ENCODE data around the gene BAZ2A. TPM values are rescaled to one million over a fixed set of nuclear protein-coding genes. Genes with fewer than 3 reads are reported as not detected.

The BAZ2A gene
- total RNA-seq, 2 donors from 2014 or later = 38.6 to 42.7 TPM

GRCh38 chr12:56634242-56634836, 4.2 kb upstream of the BAZ2A start:
- TF ChIP-seq, protein P1, sequence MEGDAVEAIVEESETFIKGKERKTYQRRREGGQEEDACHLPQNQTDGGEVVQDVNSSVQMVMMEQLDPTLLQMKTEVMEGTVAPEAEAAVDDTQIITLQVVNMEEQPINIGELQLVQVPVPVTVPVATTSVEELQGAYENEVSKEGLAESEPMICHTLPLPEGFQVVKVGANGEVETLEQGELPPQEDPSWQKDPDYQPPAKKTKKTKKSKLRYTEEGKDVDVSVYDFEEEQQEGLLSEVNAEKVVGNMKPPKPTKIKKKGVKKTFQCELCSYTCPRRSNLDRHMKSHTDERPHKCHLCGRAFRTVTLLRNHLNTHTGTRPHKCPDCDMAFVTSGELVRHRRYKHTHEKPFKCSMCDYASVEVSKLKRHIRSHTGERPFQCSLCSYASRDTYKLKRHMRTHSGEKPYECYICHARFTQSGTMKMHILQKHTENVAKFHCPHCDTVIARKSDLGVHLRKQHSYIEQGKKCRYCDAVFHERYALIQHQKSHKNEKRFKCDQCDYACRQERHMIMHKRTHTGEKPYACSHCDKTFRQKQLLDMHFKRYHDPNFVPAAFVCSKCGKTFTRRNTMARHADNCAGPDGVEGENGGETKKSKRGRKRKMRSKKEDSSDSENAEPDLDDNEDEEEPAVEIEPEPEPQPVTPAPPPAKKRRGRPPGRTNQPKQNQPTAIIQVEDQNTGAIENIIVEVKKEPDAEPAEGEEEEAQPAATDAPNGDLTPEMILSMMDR (IDR thresholded peaks at IDR 0.05) = no peak
- no peak for DNase-seq (ENCODE audit: low spot score)
- no peaks in the 10 kb centered on the region for H3K9me3 ChIP-seq
- peaks cover 0 to 62% of the 10 kb centered on the region in 2 donors for H3K4me1 ChIP-seq
- H3K4me3 ChIP-seq = peak overlapping the region; percentile 80 to 88
- H3K27ac ChIP-seq = peak overlapping the region; percentile 91 to 94
- H3K36me3 ChIP-seq = peaks cover 19% of the 10 kb centered on the region
- no peaks in the 10 kb centered on the region for H3K27me3 ChIP-seq

- TF ChIP-seq, protein P1 (IDR thresholded peaks at IDR 0.05) = no peak
- peaks cover 12% of the 10 kb centered on the region for H3K36me3 ChIP-seq
- peak overlapping the region; percentile 91 to 94 for H3K27ac ChIP-seq
- H3K4me1 ChIP-seq = peaks cover 0 to 62% of the 10 kb centered on the region in 2 donors
- peak overlapping the region; percentile 80 to 88 for H3K4me3 ChIP-seq
- no peak for DNase-seq (ENCODE audit: low spot score)
- no peaks in the 10 kb centered on the region for H3K9me3 ChIP-seq
- no peaks in the 10 kb centered on the region for H3K27me3 ChIP-seq
These were observed 3.5 kb upstream of the BAZ2A start for GRCh38 chr12:56633468-56634241.

DNA sequence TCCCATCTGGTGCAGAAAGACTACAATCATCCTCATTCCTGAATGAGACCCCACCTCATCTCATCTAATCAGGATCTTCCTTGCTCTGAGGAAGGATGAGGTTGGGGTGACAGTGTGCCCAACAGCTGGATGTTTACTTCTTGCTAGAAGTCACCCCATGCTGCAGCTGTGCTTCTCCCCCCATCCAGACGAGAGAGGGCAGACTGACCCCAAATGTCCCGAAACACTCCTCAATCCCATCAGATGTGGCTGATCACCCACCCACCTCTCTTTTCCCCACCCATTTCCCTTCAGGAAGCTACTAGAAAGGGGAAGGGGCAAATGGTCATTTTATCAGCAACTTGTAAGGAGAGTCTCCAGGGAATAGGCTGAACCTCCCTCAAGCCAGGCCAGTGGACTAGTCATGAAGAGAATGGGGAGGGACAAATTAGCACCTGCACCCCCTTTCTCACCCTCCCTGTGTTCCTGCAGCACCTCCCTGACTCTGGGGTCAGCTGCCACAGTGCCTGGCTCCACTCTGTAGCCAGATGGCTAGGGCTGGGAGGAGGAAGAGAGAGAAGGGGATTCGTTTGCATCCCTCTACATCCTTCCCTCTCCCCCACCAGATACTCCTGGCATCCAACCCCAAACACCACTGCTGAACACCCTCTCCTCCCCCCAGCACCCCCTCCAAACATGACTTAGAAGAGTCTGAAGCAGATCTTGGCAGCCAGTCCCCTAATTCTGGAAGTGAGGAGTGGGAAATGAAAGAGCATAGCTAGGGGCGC, 2.8 kb upstream of the BAZ2A start:
- H3K9me3 ChIP-seq = no peaks in the 10 kb centered on the region
- peaks cover 0 to 67% of the 10 kb centered on the region in 2 donors for H3K4me1 ChIP-seq
- no peaks in the 10 kb centered on the region for H3K27me3 ChIP-seq
- H3K27ac ChIP-seq = peak overlapping the region; percentile 69 to 91
- TF ChIP-seq, protein P1 (IDR thresholded peaks at IDR 0.05) = no peak
- peaks cover 4% of the 10 kb centered on the region for H3K36me3 ChIP-seq
- no peak for DNase-seq (ENCODE audit: low spot score)
- H3K4me3 ChIP-seq = peak overlapping the region in 1 of 2 donors; percentile 80

- Histone ChIP-seq H3K4me3 (peak overlapping the region in 1 of 2 donors; percentile 31), H3K4me1 (peaks cover 0 to 62% of the 10 kb centered on the region in 2 donors), H3K27ac (peak overlapping the region; percentile 69 to 91), H3K9me3 (no peaks in the 10 kb centered on the region), H3K36me3 (no peaks in the 10 kb centered on the region), H3K27me3 (no peaks in the 10 kb centered on the region)
- peak; percentile 64 for DNase-seq (ENCODE audit: low spot score)
- TF ChIP-seq, protein P1 (IDR thresholded peaks at IDR 0.05) = no peak
These were observed 1.9 kb upstream of the BAZ2A start for GRCh38 chr12:56631790-56632700.
